HCT116 (cell line): ENCODE measurements around the gene KRT86. TPM values are rescaled to one million over a fixed set of nuclear protein-coding genes. Genes with fewer than 3 reads are reported as not detected.

Source experiments
- ATAC-seq: fragments of 200-7000 bp; cut with Tn5 transposase; 2 replicates; pipeline ENCODE4 v1.9.1; 2020; ENCODE audit warnings: mild to moderate bottlenecking, moderate library complexity
- BruUV-seq: library from RNA; stranded (reverse); fragments of 400-500 nt; replicated peaks from 2 replicates; lab custom pipeline; 2021; lab: Mats Ljungman, UMichigan
- CTCF ChIA-PET: fragments of 300-600 bp; sonication (Branson Sonifier 250); formaldehyde crosslinking; loops from one replicate; lab custom pipeline; 2021; ENCODE audit warnings: antibody characterized with exemption; lab: Charles Lee
- POLR2A ChIA-PET: fragments of 300-600, 350-600 bp; sonication (Branson Sonifier 250); formaldehyde crosslinking; loops from one replicate; lab custom pipeline; 2021; ENCODE audit warnings: antibody characterized with exemption; lab: Charles Lee
- RAD21 ChIA-PET, 2 experiments: fragments of 300-600 bp; sonication (Branson Sonifier 250); formaldehyde crosslinking; loops; one replicate each; lab custom pipeline; 2023; ENCODE audit warnings: low total read pairs in 2 of 2; ENCODE audit not compliant: uncharacterized antibody in 2 of 2, unreplicated experiment in 2 of 2, low non-redundant PET in 1 of 2; lab: Charles Lee
- DNase-seq: peaks from one replicate; pipeline ENCODE4 v3.0.0-alpha.2; 2010; ENCODE audit warnings: low read depth, low spot score
- H2AFZ ChIP-seq: fragments of 200-600 bp; shearing (Covaris generic), sonication (generic); 2 replicates; pipeline ENCODE4 v1.6.1; 2017; ENCODE audit warnings: low read depth, mixed run types, mixed read lengths, antibody characterized with exemption, low read length; ENCODE audit not compliant: poor library complexity, severe bottlenecking
- H3K27ac ChIP-seq: 2 replicates; pipeline ENCODE4 v1.5.1; 2012; ENCODE audit warnings: low read depth, low read length
- H3K27me3 ChIP-seq: fragments of 200-600 bp; sonication (generic); 2 replicates; pipeline ENCODE4 v1.6.1; 2016; ENCODE audit warnings: mixed run types, low read length, mixed read lengths; ENCODE audit not compliant: insufficient read depth
- H3K36me3 ChIP-seq, 2 experiments: fragments of 200-500 bp in 1 of 2; fragments of 200-600 bp in 1 of 2; sonication (Bioruptor generic) in 1 of 2; sonication (generic) in 1 of 2; 2 replicates each; pipeline versions ENCODE4 v1.5.1 to v1.6.1; 2014 to 2016; ENCODE audit warnings: low read length in 2 of 2, inconsistent platforms in 1 of 2, mixed read lengths in 1 of 2, mixed run types in 1 of 2; ENCODE audit not compliant: insufficient read depth in 2 of 2, control insufficient read depth in 1 of 2
- H3K4me1 ChIP-seq, 2 experiments: fragments of 200-600 bp in 1 of 2; sonication (generic) in 1 of 2; 2 replicates each; pipeline versions ENCODE4 v1.5.1 to v1.6.1; 2012 to 2017; ENCODE audit warnings: low read length in 2 of 2, inconsistent platforms in 1 of 2, mild to moderate bottlenecking in 1 of 2, mixed read lengths in 1 of 2, mixed run types in 1 of 2, moderate library complexity in 1 of 2; ENCODE audit not compliant: insufficient read depth in 2 of 2, control insufficient read depth in 1 of 2
- H3K4me2 ChIP-seq: fragments of 200-600 bp; sonication (generic); 2 replicates; pipeline ENCODE4 v1.6.1; 2017; ENCODE audit warnings: mixed run types, low read length, mixed read lengths
- H3K4me3 ChIP-seq, 2 experiments: fragments of 200-600 bp in 1 of 2; sonication (generic) in 1 of 2; replicated peaks in 1 of 2; 2 replicates each; pipeline ENCODE4 v1.5.1; 2011 to 2016; ENCODE audit warnings: low read length in 2 of 2, control low read depth in 1 of 2, low read depth in 1 of 2, mild to moderate bottlenecking in 1 of 2, mixed read lengths in 1 of 2, mixed run types in 1 of 2
- H3K79me2 ChIP-seq: fragments of 200-600 bp; sonication (generic); 2 replicates; pipeline ENCODE4 v1.6.1; 2017; ENCODE audit warnings: mild to moderate bottlenecking, mixed run types, low read length, moderate library complexity, mixed read lengths; ENCODE audit not compliant: insufficient read depth
- H3K9ac ChIP-seq: fragments of 200-600 bp; sonication (generic); 2 replicates; pipeline ENCODE4 v1.6.1; 2016; ENCODE audit warnings: low read length, mixed read lengths
- H3K9me2 ChIP-seq: fragments of 200-600 bp; sonication (generic), shearing (Covaris generic); 2 replicates; pipeline ENCODE4 v1.6.1; 2017; ENCODE audit warnings: mixed run types, mild to moderate bottlenecking, moderate library complexity; ENCODE audit not compliant: insufficient read depth
- H3K9me3 ChIP-seq, 2 experiments: fragments of 200-500 bp in 1 of 2; fragments of 200-600 bp in 1 of 2; sonication (Bioruptor generic) in 1 of 2; sonication (generic) in 1 of 2; 2 replicates each; pipeline ENCODE4 v1.6.1; 2014 to 2017; ENCODE audit warnings: low read length in 2 of 2, mixed read lengths in 2 of 2, inconsistent platforms in 1 of 2, low read depth in 1 of 2, mild to moderate bottlenecking in 1 of 2, mixed run types in 1 of 2, moderate library complexity in 1 of 2; ENCODE audit not compliant: control insufficient read depth in 1 of 2, insufficient read depth in 1 of 2
- H4K20me1 ChIP-seq: fragments of 200-600 bp; sonication (generic), shearing (Covaris generic); 2 replicates; pipeline ENCODE4 v1.6.1; 2017; ENCODE audit warnings: mixed run types, mild to moderate bottlenecking, moderate library complexity; ENCODE audit not compliant: insufficient read depth
- CEBPB ChIP-seq: IDR thresholded peaks from 2 replicates; pipeline ENCODE4 v1.6.1; 2012; ENCODE audit warnings: low read depth
- EZH2 ChIP-seq: fragments of 200-600 bp; sonication (generic); IDR thresholded peaks from 2 replicates; pipeline ENCODE4 v1.6.1; 2017; ENCODE audit warnings: antibody characterized with exemption, mixed run types
- EZH2phosphoT487 ChIP-seq: fragments of 200-600 bp; IDR thresholded peaks from 2 replicates; pipeline ENCODE4 v1.6.1; 2018; ENCODE audit warnings: antibody characterized with exemption, borderline replicate concordance
- POLR2A ChIP-seq: IDR thresholded peaks from 2 replicates; pipeline ENCODE4 v1.7.0; 2011; ENCODE audit warnings: borderline replicate concordance; ENCODE audit not compliant: insufficient read depth, insufficient read length; ENCODE audit errors: extremely low read depth
- SIN3A ChIP-seq: IDR thresholded peaks from 2 replicates; pipeline ENCODE4 v1.6.1; 2012; ENCODE audit warnings: low read depth
- SRF ChIP-seq: IDR thresholded peaks from 2 replicates; pipeline ENCODE4 v1.6.1; 2012; ENCODE audit warnings: low read depth
- YY1 ChIP-seq: IDR thresholded peaks from 2 replicates; pipeline ENCODE4 v1.6.1; 2011; ENCODE audit warnings: low read length, low read depth, moderate library complexity, mild to moderate bottlenecking; ENCODE audit not compliant: insufficient replicate concordance; ENCODE audit errors: extremely low read depth
- intact Hi-C: fragments of 100-400 bp; cut with micrococcal nuclease; formaldehyde crosslinking; loops from 2 replicates; pipeline ENCODE4 v1.10.0; 2022
- total RNA-seq: library from RNA; stranded (reverse); gene quantifications from one replicate; pipeline ENCODE4 v1.2.1, GENCODE V29; 2021; ENCODE audit not compliant: unreplicated experiment
- TF ChIP-seq, protein P1 (sequence below), 3 experiments: fragments of 200-600 bp in 1 of 3; sonication (generic) in 1 of 3; IDR thresholded peaks in 2 of 3; conservative IDR thresholded peaks in 1 of 3; 2 replicates each; pipeline ENCODE4 v1.5.1; 2012 to 2017; ENCODE audit warnings: low read depth in 2 of 3, low read length in 2 of 3, antibody characterized with exemption in 1 of 3, borderline replicate concordance in 1 of 3, control low read depth in 1 of 3, mild to moderate bottlenecking in 1 of 3, mixed read lengths in 1 of 3, mixed run types in 1 of 3, moderate library complexity in 1 of 3; ENCODE audit not compliant: insufficient read depth in 1 of 3
- TF ChIP-seq, protein P2 (sequence below): IDR thresholded peaks from 2 replicates; pipeline ENCODE4 v1.6.1; 2012
- TF ChIP-seq, protein P3 (sequence below): IDR thresholded peaks from 2 replicates; pipeline ENCODE4 v1.6.1; 2012; ENCODE audit warnings: low read depth
- TF ChIP-seq, protein P4 (sequence below): IDR thresholded peaks from 2 replicates; pipeline ENCODE4 v1.6.1; 2011; ENCODE audit warnings: mild to moderate bottlenecking, low read length, moderate library complexity; ENCODE audit not compliant: insufficient replicate concordance; ENCODE audit errors: extremely low read depth
- TF ChIP-seq, protein P5 (sequence below): IDR thresholded peaks from 2 replicates; pipeline ENCODE4 v1.6.1; 2012

The KRT86 gene
- total RNA-seq, 1 experiment from 2014 or later = 1.5 TPM

DNA sequence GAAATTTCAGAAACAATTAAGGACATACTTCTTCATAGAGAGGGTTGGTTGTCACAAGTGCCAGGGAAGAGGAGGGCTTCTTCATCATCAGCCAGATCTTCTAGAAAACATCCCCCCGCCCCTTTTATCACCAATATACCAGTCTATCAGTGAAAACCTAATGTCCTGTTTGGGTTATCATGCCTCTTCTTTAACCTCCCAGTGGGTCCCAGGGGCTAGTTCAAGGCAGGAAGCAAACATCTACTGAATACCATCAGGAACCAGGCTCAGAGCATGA, 13.3 kb upstream of the KRT86 start (continued):
- TF ChIP-seq, protein P1, sequence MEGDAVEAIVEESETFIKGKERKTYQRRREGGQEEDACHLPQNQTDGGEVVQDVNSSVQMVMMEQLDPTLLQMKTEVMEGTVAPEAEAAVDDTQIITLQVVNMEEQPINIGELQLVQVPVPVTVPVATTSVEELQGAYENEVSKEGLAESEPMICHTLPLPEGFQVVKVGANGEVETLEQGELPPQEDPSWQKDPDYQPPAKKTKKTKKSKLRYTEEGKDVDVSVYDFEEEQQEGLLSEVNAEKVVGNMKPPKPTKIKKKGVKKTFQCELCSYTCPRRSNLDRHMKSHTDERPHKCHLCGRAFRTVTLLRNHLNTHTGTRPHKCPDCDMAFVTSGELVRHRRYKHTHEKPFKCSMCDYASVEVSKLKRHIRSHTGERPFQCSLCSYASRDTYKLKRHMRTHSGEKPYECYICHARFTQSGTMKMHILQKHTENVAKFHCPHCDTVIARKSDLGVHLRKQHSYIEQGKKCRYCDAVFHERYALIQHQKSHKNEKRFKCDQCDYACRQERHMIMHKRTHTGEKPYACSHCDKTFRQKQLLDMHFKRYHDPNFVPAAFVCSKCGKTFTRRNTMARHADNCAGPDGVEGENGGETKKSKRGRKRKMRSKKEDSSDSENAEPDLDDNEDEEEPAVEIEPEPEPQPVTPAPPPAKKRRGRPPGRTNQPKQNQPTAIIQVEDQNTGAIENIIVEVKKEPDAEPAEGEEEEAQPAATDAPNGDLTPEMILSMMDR (IDR thresholded peaks at IDR 0.05 in 2 of 3, conservative IDR thresholded peaks at IDR 0.05 in 1 of 3; ENCODE audit: borderline replicate concordance in 1 of 3, insufficient read depth in 1 of 3, low read depth in 2 of 3, low read length in 2 of 3) = no peak

DNA sequence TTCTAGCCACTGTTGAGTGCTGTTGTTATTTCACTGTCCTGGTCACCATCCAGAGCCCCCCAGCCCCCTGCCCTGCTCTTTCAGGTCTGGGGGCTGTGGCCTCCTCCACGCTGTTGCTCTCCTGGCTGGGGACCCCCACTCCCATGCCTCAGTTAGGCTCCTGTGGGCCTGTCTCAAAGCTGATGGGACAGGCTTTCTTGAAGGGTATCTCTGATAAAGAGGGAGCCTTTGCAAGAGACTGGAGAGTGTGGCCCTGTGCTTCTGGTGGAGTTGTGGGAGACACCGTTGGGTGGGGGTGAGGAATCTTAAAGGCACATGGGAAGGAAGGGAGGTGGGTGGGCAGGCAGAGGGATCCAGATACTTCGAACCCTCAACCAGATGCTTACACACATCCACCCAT, 12.2 kb upstream of the KRT86 start:
- Histone ChIP-seq H3K9me2 (no peaks in the 10 kb centered on the region), H2AFZ (no peak overlapping the region), H3K27me3 (no peaks in the 10 kb centered on the region), H3K4me1 (peaks cover 17 to 25% of the 10 kb centered on the region in 2 experiments), H3K36me3 (no peaks in the 10 kb centered on the region), H3K27ac (no peak overlapping the region), H3K9me3 (no peaks in the 10 kb centered on the region), H4K20me1 (no peaks in the 10 kb centered on the region), H3K9ac (no peak overlapping the region), H3K4me2 (no peak overlapping the region), H3K4me3 (no peak overlapping the region), H3K79me2 (no peaks in the 10 kb centered on the region)
- POLR2A ChIA-PET = no interaction called here
- TF ChIP-seq, protein P2, sequence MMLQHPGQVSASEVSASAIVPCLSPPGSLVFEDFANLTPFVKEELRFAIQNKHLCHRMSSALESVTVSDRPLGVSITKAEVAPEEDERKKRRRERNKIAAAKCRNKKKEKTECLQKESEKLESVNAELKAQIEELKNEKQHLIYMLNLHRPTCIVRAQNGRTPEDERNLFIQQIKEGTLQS = no peak
- no peak for TF ChIP-seq EZH2
- TF ChIP-seq, protein P3, sequence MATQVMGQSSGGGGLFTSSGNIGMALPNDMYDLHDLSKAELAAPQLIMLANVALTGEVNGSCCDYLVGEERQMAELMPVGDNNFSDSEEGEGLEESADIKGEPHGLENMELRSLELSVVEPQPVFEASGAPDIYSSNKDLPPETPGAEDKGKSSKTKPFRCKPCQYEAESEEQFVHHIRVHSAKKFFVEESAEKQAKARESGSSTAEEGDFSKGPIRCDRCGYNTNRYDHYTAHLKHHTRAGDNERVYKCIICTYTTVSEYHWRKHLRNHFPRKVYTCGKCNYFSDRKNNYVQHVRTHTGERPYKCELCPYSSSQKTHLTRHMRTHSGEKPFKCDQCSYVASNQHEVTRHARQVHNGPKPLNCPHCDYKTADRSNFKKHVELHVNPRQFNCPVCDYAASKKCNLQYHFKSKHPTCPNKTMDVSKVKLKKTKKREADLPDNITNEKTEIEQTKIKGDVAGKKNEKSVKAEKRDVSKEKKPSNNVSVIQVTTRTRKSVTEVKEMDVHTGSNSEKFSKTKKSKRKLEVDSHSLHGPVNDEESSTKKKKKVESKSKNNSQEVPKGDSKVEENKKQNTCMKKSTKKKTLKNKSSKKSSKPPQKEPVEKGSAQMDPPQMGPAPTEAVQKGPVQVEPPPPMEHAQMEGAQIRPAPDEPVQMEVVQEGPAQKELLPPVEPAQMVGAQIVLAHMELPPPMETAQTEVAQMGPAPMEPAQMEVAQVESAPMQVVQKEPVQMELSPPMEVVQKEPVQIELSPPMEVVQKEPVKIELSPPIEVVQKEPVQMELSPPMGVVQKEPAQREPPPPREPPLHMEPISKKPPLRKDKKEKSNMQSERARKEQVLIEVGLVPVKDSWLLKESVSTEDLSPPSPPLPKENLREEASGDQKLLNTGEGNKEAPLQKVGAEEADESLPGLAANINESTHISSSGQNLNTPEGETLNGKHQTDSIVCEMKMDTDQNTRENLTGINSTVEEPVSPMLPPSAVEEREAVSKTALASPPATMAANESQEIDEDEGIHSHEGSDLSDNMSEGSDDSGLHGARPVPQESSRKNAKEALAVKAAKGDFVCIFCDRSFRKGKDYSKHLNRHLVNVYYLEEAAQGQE = no peak
- TF ChIP-seq SIN3A = no peak
- TF ChIP-seq YY1 = no peak
- no peak for TF ChIP-seq SRF
- TF ChIP-seq, protein P4, sequence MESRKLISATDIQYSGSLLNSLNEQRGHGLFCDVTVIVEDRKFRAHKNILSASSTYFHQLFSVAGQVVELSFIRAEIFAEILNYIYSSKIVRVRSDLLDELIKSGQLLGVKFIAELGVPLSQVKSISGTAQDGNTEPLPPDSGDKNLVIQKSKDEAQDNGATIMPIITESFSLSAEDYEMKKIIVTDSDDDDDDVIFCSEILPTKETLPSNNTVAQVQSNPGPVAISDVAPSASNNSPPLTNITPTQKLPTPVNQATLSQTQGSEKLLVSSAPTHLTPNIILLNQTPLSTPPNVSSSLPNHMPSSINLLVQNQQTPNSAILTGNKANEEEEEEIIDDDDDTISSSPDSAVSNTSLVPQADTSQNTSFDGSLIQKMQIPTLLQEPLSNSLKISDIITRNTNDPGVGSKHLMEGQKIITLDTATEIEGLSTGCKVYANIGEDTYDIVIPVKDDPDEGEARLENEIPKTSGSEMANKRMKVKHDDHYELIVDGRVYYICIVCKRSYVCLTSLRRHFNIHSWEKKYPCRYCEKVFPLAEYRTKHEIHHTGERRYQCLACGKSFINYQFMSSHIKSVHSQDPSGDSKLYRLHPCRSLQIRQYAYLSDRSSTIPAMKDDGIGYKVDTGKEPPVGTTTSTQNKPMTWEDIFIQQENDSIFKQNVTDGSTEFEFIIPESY = no peak
- TF ChIP-seq, protein P5, sequence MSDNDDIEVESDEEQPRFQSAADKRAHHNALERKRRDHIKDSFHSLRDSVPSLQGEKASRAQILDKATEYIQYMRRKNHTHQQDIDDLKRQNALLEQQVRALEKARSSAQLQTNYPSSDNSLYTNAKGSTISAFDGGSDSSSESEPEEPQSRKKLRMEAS = no peak
- no peak for TF ChIP-seq POLR2A
- no peak for TF ChIP-seq CEBPB
- no peak for TF ChIP-seq EZH2phosphoT487
- no peak for DNase-seq
- BruUV-seq = no TSS peak
- RAD21 ChIA-PET = no interaction called here
- intact Hi-C loops = no loop called here
- ATAC-seq = no peak
- CTCF ChIA-PET = interaction anchor here (1.2 kb wide), 1 partner anchor 17 kb away, joined by 3 read pairs; no protein-coding TSS in a partner anchor
